ENCODE measurements around the gene CTAG1B.
"Not testable (repeated sequence)": the region's sequence is repeated elsewhere in the genome, so short reads cannot be mapped to it uniquely, and the experiment has no call there.

The CTAG1B gene

GRCh38 chrX:154648931-154649330, 29.8 kb upstream of the CTAG1B start:
- TF ChIP-seq CTCF (conservative IDR thresholded peaks at IDR 0.05) = no peak
- no peak overlapping the region for H3K27ac ChIP-seq

GRCh38 chrX:154645745-154646378, 26.8 kb upstream of the CTAG1B start:
- not testable (repeated sequence) for H3K27ac ChIP-seq

- H3K27ac ChIP-seq = not testable (repeated sequence)
Observed at GRCh38 chrX:154643708-154644107, 24.6 kb upstream of the CTAG1B start.

GRCh38 chrX:154641740-154642139, 22.7 kb upstream of the CTAG1B start:
- not testable (repeated sequence) for H3K27ac ChIP-seq

- not testable (repeated sequence) for H3K27ac ChIP-seq
Observed at GRCh38 chrX:154633661-154634060, 14.6 kb upstream of the CTAG1B start.

- not testable (repeated sequence) for H3K27ac ChIP-seq
Observed at GRCh38 chrX:154630949-154631348, 11.9 kb upstream of the CTAG1B start.

GRCh38 chrX:154628960-154629359, 9.9 kb upstream of the CTAG1B start:
- not testable (repeated sequence) for H3K27ac ChIP-seq

GRCh38 chrX:154620767-154621414, 1.8 kb upstream of the CTAG1B start:
- not testable (repeated sequence) for H3K27ac ChIP-seq

- not testable (repeated sequence) for H3K27ac ChIP-seq
Observed at GRCh38 chrX:154613586-154613985, 5.5 kb downstream of the CTAG1B start.

GRCh38 chrX:154611146-154611545, 7.9 kb downstream of the CTAG1B start:
- peak overlapping the region; percentile 70; the same call in 1 of the 2 replicates for H3K27ac ChIP-seq

GRCh38 chrX:154608823-154609222, 10.3 kb downstream of the CTAG1B start:
- H3K27ac ChIP-seq = not testable (repeated sequence)

GRCh38 chrX:154607976-154608375, 11.1 kb downstream of the CTAG1B start:
- peak overlapping the region; percentile 75 for H3K27ac ChIP-seq

- TF ChIP-seq CTCF (conservative IDR thresholded peaks at IDR 0.05) = no peak
- H3K27ac ChIP-seq = peak overlapping the region; percentile 75
Observed at GRCh38 chrX:154607370-154607769, 11.7 kb downstream of the CTAG1B start.

- no peak for TF ChIP-seq CTCF (conservative IDR thresholded peaks at IDR 0.05)
- H3K27ac ChIP-seq = peak overlapping the region; percentile 75
Observed at GRCh38 chrX:154605566-154605965, 13.5 kb downstream of the CTAG1B start.
